ENCODE measurements around the gene LRP2.
"Not testable (repeated sequence)": the region's sequence is repeated elsewhere in the genome, so short reads cannot be mapped to it uniquely, and the experiment has no call there.

LRP2 gene

GRCh38 chr2:169339657-169340056 is 22.7 kb downstream of the LRP2 start:
- no peaks in the 10 kb centered on the region for H3K36me3 ChIP-seq (ENCODE audit: insufficient read depth, low read length)
- no peaks in the 10 kb centered on the region for H3K9me3 ChIP-seq (ENCODE audit: low read length)
- H2AFZ ChIP-seq (ENCODE audit: low read depth, low read length): no peak overlapping the region
- H3K4me1 ChIP-seq (ENCODE audit: insufficient read depth, low read length): peaks cover 44% of the 10 kb centered on the region
- no peak overlapping the region for H3K4me3 ChIP-seq (ENCODE audit: low read length)
- no peaks in the 10 kb centered on the region for H3K27me3 ChIP-seq (ENCODE audit: insufficient read depth, low read length)

- Histone ChIP-seq H3K36me3 (ENCODE audit: insufficient read depth, low read length) (no peaks in the 10 kb centered on the region), H2AFZ (ENCODE audit: low read depth, low read length) (no peak overlapping the region), H3K9me3 (ENCODE audit: low read length) (no peaks in the 10 kb centered on the region), H3K4me1 (ENCODE audit: insufficient read depth, low read length) (peaks cover 29% of the 10 kb centered on the region), H3K4me3 (ENCODE audit: low read length) (no peak overlapping the region), H3K27me3 (ENCODE audit: insufficient read depth, low read length) (no peaks in the 10 kb centered on the region)
Observed at GRCh38 chr2:169336695-169337094, 25.6 kb downstream of the LRP2 start.

GRCh38 chr2:169330555-169331198 is 31.7 kb downstream of the LRP2 start:
- Histone ChIP-seq H3K4me1 (ENCODE audit: insufficient read depth, low read length) (no peaks in the 10 kb centered on the region), H2AFZ (ENCODE audit: low read depth, low read length) (no peak overlapping the region), H3K36me3 (ENCODE audit: insufficient read depth, low read length) (peaks cover 3% of the 10 kb centered on the region), H3K9me3 (ENCODE audit: low read length) (no peaks in the 10 kb centered on the region), H3K4me3 (ENCODE audit: low read length) (no peak overlapping the region), H3K27me3 (ENCODE audit: insufficient read depth, low read length) (no peaks in the 10 kb centered on the region)

- H3K4me3 ChIP-seq (ENCODE audit: low read length): no peak overlapping the region
Observed at GRCh38 chr2:169329688-169330554, 32.4 kb downstream of the LRP2 start.

GRCh38 chr2:169328785-169329184 is 33.5 kb downstream of the LRP2 start:
- Histone ChIP-seq H3K4me1 (ENCODE audit: insufficient read depth, low read length) (peaks cover 13% of the 10 kb centered on the region), H3K9me3 (ENCODE audit: low read length) (no peaks in the 10 kb centered on the region), H2AFZ (ENCODE audit: low read depth, low read length) (no peak overlapping the region), H3K36me3 (ENCODE audit: insufficient read depth, low read length) (peaks cover 3% of the 10 kb centered on the region), H3K27me3 (ENCODE audit: insufficient read depth, low read length) (no peaks in the 10 kb centered on the region), H3K4me3 (ENCODE audit: low read length) (no peak overlapping the region)

More at GRCh38 chr2:169329688-169330554, 32.4 kb downstream of the LRP2 start:
- Histone ChIP-seq H3K36me3 (ENCODE audit: insufficient read depth, low read length) (peaks cover 3% of the 10 kb centered on the region), H2AFZ (ENCODE audit: low read depth, low read length) (no peak overlapping the region), H3K4me1 (ENCODE audit: insufficient read depth, low read length) (peaks cover 3% of the 10 kb centered on the region), H3K9me3 (ENCODE audit: low read length) (no peaks in the 10 kb centered on the region), H3K27me3 (ENCODE audit: insufficient read depth, low read length) (no peaks in the 10 kb centered on the region)

GRCh38 chr2:169327837-169328236 is 34.5 kb downstream of the LRP2 start:
- H3K9me3 ChIP-seq (ENCODE audit: low read length); H3K36me3 ChIP-seq (ENCODE audit: insufficient read depth, low read length); H3K27me3 ChIP-seq (ENCODE audit: insufficient read depth, low read length); H2AFZ ChIP-seq (ENCODE audit: low read depth, low read length); H3K4me3 ChIP-seq (ENCODE audit: low read length): not testable (repeated sequence)
- H3K4me1 ChIP-seq (ENCODE audit: insufficient read depth, low read length): peaks cover 15% of the 10 kb centered on the region

GRCh38 chr2:169325886-169326285 is 36.4 kb downstream of the LRP2 start:
- H2AFZ ChIP-seq (ENCODE audit: low read depth, low read length); H3K9me3 ChIP-seq (ENCODE audit: low read length); H3K4me3 ChIP-seq (ENCODE audit: low read length); H3K27me3 ChIP-seq (ENCODE audit: insufficient read depth, low read length); H3K36me3 ChIP-seq (ENCODE audit: insufficient read depth, low read length): not testable (repeated sequence)
- H3K4me1 ChIP-seq (ENCODE audit: insufficient read depth, low read length): peaks cover 15% of the 10 kb centered on the region

GRCh38 chr2:169324581-169325260 is 37.6 kb downstream of the LRP2 start:
- Histone ChIP-seq H3K36me3 (ENCODE audit: insufficient read depth, low read length) (peaks cover 15% of the 10 kb centered on the region), H3K4me1 (ENCODE audit: insufficient read depth, low read length) (peaks cover 15% of the 10 kb centered on the region), H3K9me3 (ENCODE audit: low read length) (no peaks in the 10 kb centered on the region), H3K27me3 (ENCODE audit: insufficient read depth, low read length) (no peaks in the 10 kb centered on the region), H2AFZ (ENCODE audit: low read depth, low read length) (no peak overlapping the region), H3K4me3 (ENCODE audit: low read length) (no peak overlapping the region)

- H3K36me3 ChIP-seq (ENCODE audit: insufficient read depth, low read length): peaks cover 23% of the 10 kb centered on the region
- peaks cover 15% of the 10 kb centered on the region for H3K4me1 ChIP-seq (ENCODE audit: insufficient read depth, low read length)
- H3K27me3 ChIP-seq (ENCODE audit: insufficient read depth, low read length): no peaks in the 10 kb centered on the region
- no peak overlapping the region for H3K4me3 ChIP-seq (ENCODE audit: low read length)
- no peak overlapping the region for H2AFZ ChIP-seq (ENCODE audit: low read depth, low read length)
- no peaks in the 10 kb centered on the region for H3K9me3 ChIP-seq (ENCODE audit: low read length)
Observed at GRCh38 chr2:169323841-169324240, 38.5 kb downstream of the LRP2 start.

- Histone ChIP-seq H3K4me1 (ENCODE audit: insufficient read depth, low read length) (peaks cover 15% of the 10 kb centered on the region), H3K27me3 (ENCODE audit: insufficient read depth, low read length) (no peaks in the 10 kb centered on the region), H3K4me3 (ENCODE audit: low read length) (no peak overlapping the region), H2AFZ (ENCODE audit: low read depth, low read length) (no peak overlapping the region), H3K36me3 (ENCODE audit: insufficient read depth, low read length) (peaks cover 52% of the 10 kb centered on the region), H3K9me3 (ENCODE audit: low read length) (peaks cover 1% of the 10 kb centered on the region)
Observed at GRCh38 chr2:169320561-169320960, 41.8 kb downstream of the LRP2 start.

GRCh38 chr2:169315357-169315756 is 47.0 kb downstream of the LRP2 start:
- H3K36me3 ChIP-seq (ENCODE audit: insufficient read depth, low read length): peaks cover 67% of the 10 kb centered on the region
- peaks cover 10% of the 10 kb centered on the region for H3K9me3 ChIP-seq (ENCODE audit: low read length)
- H3K4me1 ChIP-seq (ENCODE audit: insufficient read depth, low read length): no peaks in the 10 kb centered on the region
- no peak overlapping the region for H3K4me3 ChIP-seq (ENCODE audit: low read length)
- no peaks in the 10 kb centered on the region for H3K27me3 ChIP-seq (ENCODE audit: insufficient read depth, low read length)
- no peak overlapping the region for H2AFZ ChIP-seq (ENCODE audit: low read depth, low read length)

GRCh38 chr2:169308349-169308748 is 54.0 kb downstream of the LRP2 start:
- H3K27me3 ChIP-seq (ENCODE audit: insufficient read depth, low read length); H3K4me1 ChIP-seq (ENCODE audit: insufficient read depth, low read length); H3K4me3 ChIP-seq (ENCODE audit: low read length); H3K9me3 ChIP-seq (ENCODE audit: low read length); H2AFZ ChIP-seq (ENCODE audit: low read depth, low read length): not testable (repeated sequence)
- peaks cover 34% of the 10 kb centered on the region for H3K36me3 ChIP-seq (ENCODE audit: insufficient read depth, low read length)

- Histone ChIP-seq H3K36me3 (ENCODE audit: insufficient read depth, low read length) (peaks cover 32% of the 10 kb centered on the region), H3K4me1 (ENCODE audit: insufficient read depth, low read length) (peaks cover 30% of the 10 kb centered on the region)
- not testable (repeated sequence) for H2AFZ ChIP-seq (ENCODE audit: low read depth, low read length); H3K9me3 ChIP-seq (ENCODE audit: low read length); H3K27me3 ChIP-seq (ENCODE audit: insufficient read depth, low read length); H3K4me3 ChIP-seq (ENCODE audit: low read length)
Observed at GRCh38 chr2:169304689-169305088, 57.6 kb downstream of the LRP2 start.
